GM12878 (cell line): ENCODE results near the gene PISD.

ENCODE experiments used
- POLR2AphosphoS5 ChIP-seq: IDR thresholded peaks from 2 replicates; pipeline ENCODE4 v1.6.1; 2011; ENCODE audit warnings: mild to moderate bottlenecking, low read length, inconsistent platforms
- TF ChIP-seq, protein P1 (sequence below), 3 experiments: IDR thresholded peaks in 2 of 3; conservative IDR thresholded peaks in 1 of 3; 2 replicates each; pipeline ENCODE4 v1.5.1; 2011; ENCODE audit warnings: low read depth in 3 of 3, low read length in 3 of 3, mild to moderate bottlenecking in 3 of 3, control low read depth in 2 of 3, moderate library complexity in 2 of 3, inconsistent platforms in 1 of 3, mixed read lengths in 1 of 3; ENCODE audit not compliant: control insufficient read depth in 2 of 3, insufficient read depth in 1 of 3; ENCODE audit errors: extremely low read depth in 1 of 3

DNA sequence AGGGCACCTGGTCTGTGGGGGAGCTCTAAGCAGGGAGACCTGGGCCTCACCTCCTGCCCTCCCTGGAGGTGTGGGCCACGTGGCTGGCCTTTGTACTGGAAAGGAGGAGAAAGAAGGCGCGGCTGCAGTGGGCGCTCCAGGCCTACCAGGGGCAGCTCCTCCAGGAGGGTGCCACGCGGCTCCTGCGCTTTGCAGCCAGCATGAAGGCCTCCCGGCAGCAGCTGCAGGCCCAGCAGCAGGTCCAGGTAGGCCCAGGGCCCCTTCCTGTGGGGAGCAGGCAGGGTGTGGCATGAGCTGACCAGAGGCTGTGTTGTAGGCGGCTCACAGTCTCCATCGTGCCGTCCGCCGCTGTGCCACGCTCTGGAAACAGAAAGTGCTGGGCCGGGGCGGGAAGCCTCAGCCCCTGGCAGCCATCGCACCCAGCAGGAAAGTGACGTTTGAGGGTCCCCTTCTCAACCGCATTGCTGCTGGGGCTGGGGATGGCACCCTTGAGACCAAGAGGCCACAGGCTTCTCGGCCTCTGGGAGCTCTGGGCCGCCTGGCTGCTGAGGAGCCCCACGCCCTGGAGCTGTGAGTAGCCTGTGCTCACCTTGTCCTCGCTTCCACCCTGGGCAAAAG lies 48.6 kb downstream of the PISD start:
- TF ChIP-seq, protein P1, sequence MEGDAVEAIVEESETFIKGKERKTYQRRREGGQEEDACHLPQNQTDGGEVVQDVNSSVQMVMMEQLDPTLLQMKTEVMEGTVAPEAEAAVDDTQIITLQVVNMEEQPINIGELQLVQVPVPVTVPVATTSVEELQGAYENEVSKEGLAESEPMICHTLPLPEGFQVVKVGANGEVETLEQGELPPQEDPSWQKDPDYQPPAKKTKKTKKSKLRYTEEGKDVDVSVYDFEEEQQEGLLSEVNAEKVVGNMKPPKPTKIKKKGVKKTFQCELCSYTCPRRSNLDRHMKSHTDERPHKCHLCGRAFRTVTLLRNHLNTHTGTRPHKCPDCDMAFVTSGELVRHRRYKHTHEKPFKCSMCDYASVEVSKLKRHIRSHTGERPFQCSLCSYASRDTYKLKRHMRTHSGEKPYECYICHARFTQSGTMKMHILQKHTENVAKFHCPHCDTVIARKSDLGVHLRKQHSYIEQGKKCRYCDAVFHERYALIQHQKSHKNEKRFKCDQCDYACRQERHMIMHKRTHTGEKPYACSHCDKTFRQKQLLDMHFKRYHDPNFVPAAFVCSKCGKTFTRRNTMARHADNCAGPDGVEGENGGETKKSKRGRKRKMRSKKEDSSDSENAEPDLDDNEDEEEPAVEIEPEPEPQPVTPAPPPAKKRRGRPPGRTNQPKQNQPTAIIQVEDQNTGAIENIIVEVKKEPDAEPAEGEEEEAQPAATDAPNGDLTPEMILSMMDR (IDR thresholded peaks at IDR 0.05 in 2 of 3, conservative IDR thresholded peaks at IDR 0.05 in 1 of 3; ENCODE audit: control insufficient read depth in 2 of 3, extremely low read depth in 1 of 3, insufficient read depth in 1 of 3, low read depth in 3 of 3, low read length in 3 of 3): no peak
- TF ChIP-seq POLR2AphosphoS5: no peak
